DMS114 treated with DMSO at 0.1 percent for 48 hours (cell line): ENCODE results near the gene TPGS1.

Experiments used
- DNase-seq: peaks from one replicate; lab custom pipeline; 2025; ENCODE audit not compliant: unreplicated experiment; lab: John Stamatoyannopoulos, UW

TPGS1 gene

DNA sequence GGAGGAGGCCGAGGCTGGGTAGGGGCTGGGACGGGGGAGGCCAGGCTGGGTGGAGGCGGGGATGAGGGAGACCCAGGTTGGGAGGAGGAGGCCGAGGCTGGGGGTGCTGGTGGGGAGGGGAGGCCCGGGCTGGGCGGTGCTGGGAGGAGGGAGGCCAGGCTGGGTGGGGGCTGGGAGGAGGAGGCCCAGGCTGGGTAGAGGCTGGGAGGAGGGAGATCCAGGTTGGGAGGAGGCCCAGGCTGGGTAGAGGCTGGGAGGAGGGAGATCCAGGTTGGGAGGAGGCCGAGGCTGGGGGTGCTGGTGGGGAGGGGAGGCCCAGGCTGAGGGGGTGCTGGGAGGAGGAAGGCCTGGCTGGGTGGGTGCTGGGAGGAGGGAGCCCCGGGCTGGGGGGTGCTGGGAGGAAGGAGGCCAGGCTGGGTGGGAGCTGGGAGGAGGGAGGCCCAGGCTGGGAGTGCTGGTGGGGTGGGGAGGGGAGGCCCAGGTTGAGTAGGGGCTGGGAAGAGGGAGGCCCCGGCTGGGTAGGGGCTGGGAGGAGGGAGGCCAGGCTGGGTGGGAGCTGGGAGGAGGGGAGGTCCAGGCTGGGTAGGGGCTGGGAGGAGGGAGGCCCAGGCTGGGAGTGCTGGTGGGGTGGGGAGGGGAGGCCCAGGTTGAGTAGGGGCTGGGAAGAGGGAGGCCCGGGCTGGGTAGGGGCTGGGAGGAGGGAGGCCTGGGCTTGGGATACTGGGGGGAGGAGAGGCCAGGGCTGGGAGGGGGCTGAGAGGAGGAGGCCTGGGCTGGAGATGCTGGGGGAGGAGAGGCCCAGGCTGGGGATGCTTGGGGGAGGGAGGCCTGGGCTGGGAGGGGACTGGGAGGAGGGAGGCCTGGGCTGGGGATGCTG, 10.7 kb downstream of the TPGS1 start:
- DNase-seq = no peak

DNA sequence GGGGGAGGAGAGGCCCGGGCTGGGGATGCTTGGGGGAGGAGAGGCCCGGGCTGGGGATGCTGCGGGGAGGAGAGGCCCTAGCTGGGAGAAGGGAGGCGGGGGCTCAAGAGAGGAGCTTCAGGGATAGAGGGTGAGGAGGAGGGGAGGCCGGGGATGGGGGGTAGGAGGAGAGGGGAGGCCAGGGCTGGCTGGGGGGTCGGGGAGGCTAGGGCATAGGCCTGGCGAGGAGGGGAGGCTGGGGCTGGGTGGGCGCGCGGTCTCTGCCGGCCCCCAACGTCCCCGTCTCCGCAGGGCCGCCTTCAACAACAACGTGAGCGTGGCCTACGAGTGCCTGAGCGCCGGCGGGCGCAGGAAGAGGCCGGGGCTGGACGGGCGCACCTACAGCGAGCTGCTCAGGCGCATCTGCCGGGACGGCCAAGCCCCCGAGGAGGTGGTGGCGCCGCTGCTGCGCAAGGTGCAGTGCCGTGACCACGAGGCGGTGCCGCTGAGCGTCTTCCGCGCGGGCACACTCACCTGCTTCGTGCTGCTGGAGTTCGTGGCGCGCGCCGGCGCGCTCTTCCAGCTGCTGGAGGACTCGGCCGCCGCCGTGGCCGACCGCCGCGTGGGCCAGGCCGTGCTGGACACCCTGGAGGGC, 11.4 kb downstream of the TPGS1 start:
- no peak for DNase-seq

- no peak for DNase-seq
Observed at GRCh38 chr19:519449-519865, 12.2 kb downstream of the TPGS1 start.

DNA sequence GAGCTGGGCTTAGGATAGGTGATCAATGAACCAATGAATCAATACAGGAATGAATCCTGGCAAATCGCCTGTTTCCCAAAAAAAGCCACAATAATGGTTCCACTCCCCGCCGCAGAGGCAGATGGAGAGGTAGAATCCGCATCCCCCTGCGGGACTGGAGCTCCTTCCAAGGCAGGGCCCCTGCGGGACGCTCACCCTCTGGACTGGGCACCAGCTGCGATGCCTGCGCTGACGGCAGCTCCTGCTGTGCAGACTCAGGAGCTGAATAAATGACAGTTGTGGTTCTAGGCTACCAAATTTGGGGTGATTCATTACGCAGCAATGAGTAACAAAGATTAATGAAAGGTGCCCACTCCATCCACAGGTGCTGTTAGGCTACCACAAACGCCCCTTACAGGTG, 15.4 kb downstream of the TPGS1 start:
- no peak for DNase-seq

GRCh38 chr19:524062-524674, 16.9 kb downstream of the TPGS1 start:
- peak; percentile 10 for DNase-seq

- no peak for DNase-seq
Observed at GRCh38 chr19:525029-525428, 17.7 kb downstream of the TPGS1 start.

GRCh38 chr19:525857-526419, 18.6 kb downstream of the TPGS1 start:
- DNase-seq = no peak

DNA sequence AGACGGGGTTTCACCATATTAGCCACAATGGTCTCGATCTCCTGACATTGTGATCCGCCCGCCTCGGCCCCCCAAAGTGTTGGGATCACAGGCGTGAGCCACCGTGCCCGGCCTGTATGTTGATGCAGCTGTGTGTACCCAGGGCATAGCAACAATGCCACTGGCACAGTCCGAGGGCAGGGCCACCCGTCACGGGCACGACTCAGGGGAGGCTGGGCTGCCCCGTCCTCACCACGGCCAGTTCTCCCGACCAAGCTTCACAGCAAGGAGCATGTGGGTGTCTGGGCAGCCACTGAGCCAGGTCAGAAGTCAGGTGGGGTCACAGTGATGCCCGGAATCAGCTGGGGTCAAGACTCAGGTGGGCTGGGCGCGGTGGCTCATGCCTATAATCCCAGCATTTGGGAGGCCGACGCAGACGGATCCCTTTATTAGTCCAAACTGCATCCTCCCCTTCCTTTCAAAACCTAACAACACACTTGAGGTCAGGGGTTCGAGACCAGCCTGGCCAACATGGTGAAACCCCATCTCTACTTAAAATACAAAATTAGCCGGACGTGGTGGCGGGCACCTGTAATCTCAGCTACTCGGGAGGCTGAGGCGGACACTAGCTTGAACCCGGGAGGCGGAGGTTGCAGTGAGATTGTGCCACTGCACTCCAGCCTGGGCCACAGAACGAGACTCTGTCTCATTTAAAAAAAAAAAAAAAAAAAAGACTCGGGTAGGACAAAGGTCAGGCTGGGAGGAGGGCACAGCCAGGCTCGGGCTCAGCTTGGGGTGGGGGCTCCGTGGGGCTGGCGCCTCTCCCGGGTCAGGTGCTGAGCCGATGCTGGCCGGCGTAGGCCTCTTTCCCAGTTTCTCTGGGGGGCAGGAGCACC, 23.1 kb downstream of the TPGS1 start:
- no peak for DNase-seq

DNA sequence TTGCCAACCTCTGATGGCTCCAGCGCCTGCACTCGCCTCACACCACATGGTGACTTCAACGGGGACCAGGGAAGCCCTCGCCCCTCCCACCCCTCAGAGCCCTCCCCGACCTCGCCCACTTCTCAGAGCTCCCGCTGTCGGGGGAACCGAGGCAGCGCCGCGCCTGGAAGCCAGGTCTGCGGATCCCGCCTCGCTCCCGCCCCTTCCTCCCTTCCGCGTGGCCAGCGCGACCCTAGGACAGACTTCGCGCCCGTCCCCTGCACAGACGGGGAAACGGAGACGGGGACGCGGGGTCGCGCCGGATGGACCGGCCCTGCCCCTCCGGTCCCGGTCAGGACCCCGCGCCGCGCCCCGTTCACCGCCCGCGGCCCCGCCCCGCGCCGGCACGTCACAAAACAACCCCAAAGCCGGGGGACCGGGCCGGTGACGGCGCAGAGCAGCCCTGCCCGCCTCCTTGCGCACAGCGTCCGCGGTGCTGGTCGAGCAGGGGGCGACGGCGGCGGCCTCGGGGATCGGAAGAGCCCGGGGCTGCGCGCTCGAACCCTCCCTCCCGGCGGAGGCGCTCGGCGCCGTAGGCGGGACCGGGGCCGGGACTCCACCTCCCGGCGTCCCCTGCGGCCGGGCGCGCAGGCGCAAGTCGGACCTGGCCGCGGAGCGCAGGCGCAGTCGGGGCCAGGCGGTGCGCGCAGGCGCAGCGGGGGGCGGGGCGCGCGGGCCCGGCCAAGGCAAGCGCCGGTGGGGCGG, 23.9 kb downstream of the TPGS1 start:
- DNase-seq = peak; percentile 25

GRCh38 chr19:531753-532560, 24.7 kb downstream of the TPGS1 start, which contains the start of gene CDC34:
TSS of gene CDC34 (plus strand) at chr19:531760. CDS start at chr19:531932, 172 bp downstream.
- no peak for DNase-seq

DNA sequence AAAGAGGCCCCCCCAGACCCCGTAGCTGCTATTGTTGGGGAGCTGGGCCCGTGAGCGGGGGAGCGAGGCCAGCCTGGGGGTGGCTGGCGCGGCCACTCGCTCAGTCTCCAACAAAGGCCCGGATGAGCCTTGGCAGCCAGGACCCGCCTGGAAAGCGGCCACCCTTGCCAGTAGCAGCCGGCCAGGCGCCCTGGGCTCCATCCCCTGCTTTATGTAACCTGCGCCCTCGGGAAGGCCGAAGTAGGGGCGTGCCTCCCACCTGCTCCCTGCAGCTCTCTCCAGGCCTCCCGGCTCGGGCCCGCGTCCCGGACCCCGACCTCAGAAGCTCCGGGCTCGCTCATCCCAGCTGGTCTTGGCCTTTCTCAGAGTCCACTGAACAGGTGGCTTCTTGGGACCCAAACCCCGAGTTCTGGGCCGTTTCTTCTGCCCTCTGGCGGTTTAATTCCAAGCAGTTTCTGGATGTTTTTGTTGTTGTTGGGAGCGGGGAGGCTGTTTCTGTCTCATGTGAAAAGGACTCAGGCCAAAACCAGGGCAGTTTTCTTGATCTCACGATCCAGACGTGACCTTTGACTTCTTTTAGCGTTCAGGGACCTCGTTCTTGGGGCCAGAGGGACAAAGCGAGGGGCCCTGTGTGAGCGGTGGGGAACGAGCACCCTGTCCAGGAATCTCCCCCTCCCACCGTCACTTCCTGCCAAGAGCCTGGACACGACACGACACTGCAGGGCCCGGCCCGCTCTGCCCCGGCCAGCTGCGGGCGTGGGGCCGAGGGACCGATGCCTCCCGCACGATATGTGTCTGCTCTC, 25.5 kb downstream of the TPGS1 start:
- peak; percentile 16 for DNase-seq

GRCh38 chr19:533364-534058, 26.2 kb downstream of the TPGS1 start:
- DNase-seq = no peak

DNA sequence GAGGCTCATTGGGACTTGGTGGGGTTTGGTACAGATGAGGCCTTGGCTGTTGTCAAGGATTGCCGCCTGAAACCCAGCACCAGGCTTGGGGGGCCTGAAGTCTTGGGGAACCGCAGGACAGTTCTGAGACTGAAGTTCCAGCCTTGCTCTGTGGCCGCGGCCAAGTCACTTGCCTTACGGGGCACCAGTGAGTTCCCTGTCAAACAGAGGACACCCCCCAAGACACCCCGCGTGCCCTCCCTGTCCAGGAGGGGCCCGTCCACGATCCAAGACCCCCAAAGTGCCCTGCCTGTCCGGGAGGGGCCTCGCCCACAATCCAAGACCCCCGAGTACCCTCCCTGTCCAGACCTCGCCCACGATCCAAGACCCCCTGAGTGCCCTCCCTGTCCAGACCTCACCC, 26.8 kb downstream of the TPGS1 start:
- no peak for DNase-seq

DNA sequence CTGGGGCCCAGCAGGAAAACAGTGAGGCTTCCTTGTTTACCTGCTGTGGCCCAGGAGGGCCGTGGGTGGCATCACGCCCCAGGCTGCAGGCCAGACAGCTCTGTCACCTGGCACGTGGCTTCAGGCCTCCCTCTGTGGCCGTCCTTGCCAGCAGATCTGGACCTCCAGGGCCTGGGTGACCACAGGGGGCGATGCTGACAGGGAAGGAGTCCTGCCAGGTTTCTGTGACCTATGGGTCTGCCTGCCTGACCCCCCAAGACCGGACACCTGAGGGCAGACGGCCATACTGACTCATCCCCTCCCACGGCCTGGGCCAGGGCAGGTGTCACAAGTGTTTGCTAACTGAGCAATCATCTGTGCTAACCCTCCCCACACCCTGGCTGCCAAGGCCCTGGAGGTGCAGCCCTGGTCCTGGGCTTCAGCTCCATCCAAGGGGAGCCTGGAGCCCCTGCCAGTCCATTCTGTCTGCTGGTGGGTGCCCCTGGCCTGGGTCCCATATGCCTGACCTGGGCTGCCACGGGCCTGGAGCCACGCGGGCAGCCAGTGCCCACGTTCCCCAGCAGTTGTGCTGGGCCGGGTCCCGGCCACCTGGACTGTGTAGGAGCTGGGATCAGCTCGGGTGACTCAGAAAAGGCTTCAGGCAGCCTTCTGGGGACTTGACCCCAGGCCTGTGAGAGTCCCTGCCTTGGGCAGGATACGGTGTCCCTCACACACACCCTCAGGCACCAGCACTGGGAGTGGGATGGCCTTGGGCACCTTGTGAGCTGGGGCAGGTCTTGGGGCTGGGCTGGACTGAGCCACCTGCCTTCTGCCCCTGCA, 27.9 kb downstream of the TPGS1 start:
- no peak for DNase-seq

GRCh38 chr19:536031-536880, 29.0 kb downstream of the TPGS1 start:
- no peak for DNase-seq

GRCh38 chr19:536881-537404, 29.6 kb downstream of the TPGS1 start:
- DNase-seq = no peak
